Measurements from ENCODE around the gene VSTM5. TPM values are rescaled to one million over a fixed set of nuclear protein-coding genes. Genes with fewer than 3 reads are reported as not detected.

The VSTM5 gene
- polyA plus RNA-seq, 4 donors, result 1.5 to 2.2 TPM; not detected in 2

DNA sequence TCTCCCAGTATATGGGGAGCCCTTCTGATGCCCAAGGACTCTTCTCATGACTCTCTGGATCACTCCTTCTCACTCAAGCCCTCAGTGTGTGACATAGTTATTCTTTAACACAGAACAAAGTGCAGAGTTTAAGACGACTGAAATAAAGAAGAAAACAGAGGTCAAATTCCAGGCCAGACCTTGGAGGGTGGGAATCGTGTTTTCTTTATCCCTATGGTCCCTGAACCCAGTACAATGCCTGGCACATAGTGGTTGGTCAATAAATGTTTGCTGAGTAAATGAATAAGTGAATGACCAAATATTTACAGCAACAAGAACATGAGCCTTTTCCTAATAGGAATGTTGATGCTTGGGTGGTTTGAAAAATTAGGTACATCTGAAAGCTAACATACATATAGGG lies 28.8 kb downstream of the VSTM5 start:
- peak; percentile 83 to 85 for DNase-seq
- peaks cover 0 to 16% (median 0%) of the 10 kb centered on the region in 3 donors for H3K4me1 ChIP-seq (ENCODE audit: control insufficient read depth in 3 of 3, insufficient read depth in 2 of 3, low read depth in 1 of 3, low read length in 2 of 3)
- no peak for FAIRE-seq
- WGBS, 3 donors, result 6 to 39% (median 28%) methylated on average over 2 of the region's 2 CpGs
- no peaks in the 10 kb centered on the region for H3K9me3 ChIP-seq (ENCODE audit: control insufficient read depth in 2 of 2, insufficient read depth in 1 of 2, low read depth in 1 of 2, low read length in 1 of 2)
- H3K27me3 ChIP-seq (ENCODE audit: control insufficient read depth in 3 of 3, insufficient read depth in 3 of 3, low read length in 3 of 3), result no peaks in the 10 kb centered on the region
- peak overlapping the region in 1 of 3 donors; percentile 72 for H3K27ac ChIP-seq (ENCODE audit: low read depth in 1 of 3, low read length in 2 of 3)
- H3K36me3 ChIP-seq (ENCODE audit: control insufficient read depth in 3 of 3, insufficient read depth in 2 of 3, low read depth in 1 of 3, low read length in 3 of 3), result peaks cover 0 to 12% (median 0%) of the 10 kb centered on the region in 3 donors
- no peak overlapping the region for H3K4me3 ChIP-seq (ENCODE audit: low read depth in 1 of 3, low read length in 3 of 3)

DNA sequence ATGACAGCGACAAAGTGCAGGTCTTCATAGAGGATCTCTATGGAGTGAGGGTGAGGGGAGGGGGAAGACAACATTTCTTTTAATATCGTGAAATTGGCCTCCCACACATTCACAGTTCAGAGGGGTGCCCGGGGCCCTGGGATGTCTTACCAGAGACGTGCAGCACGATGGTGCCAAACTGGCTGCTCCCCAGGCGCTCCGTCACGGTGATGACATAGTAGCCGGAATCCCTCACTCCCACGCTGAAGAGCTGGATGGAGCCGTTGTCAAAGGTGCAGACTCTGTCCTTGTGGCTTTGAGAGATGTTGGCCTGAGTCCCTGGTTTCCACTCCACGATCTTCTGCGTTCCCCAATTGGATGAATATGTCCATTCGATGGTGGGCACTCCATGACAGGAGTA lies 29.6 kb downstream of the VSTM5 start:
- Histone ChIP-seq H3K27me3 (ENCODE audit: control insufficient read depth in 3 of 3, insufficient read depth in 3 of 3, low read length in 3 of 3) (no peaks in the 10 kb centered on the region), H3K9me3 (ENCODE audit: control insufficient read depth in 2 of 2, insufficient read depth in 1 of 2, low read depth in 1 of 2, low read length in 1 of 2) (no peaks in the 10 kb centered on the region), H3K4me1 (ENCODE audit: control insufficient read depth in 3 of 3, insufficient read depth in 2 of 3, low read depth in 1 of 3, low read length in 2 of 3) (peaks cover 0 to 16% (median 0%) of the 10 kb centered on the region in 3 donors), H3K27ac (ENCODE audit: low read depth in 1 of 3, low read length in 2 of 3) (peak overlapping the region in 1 of 3 donors; percentile 72), H3K4me3 (ENCODE audit: low read depth in 1 of 3, low read length in 3 of 3) (no peak overlapping the region), H3K36me3 (ENCODE audit: control insufficient read depth in 3 of 3, insufficient read depth in 2 of 3, low read depth in 1 of 3, low read length in 3 of 3) (peaks cover 0 to 14% (median 0%) of the 10 kb centered on the region in 3 donors)
- DNase-seq (no peak), FAIRE-seq (no peak)
- WGBS, 3 donors, result 95 to 97% (median 96%) methylated on average over 14 of the region's 14 CpGs

DNA sequence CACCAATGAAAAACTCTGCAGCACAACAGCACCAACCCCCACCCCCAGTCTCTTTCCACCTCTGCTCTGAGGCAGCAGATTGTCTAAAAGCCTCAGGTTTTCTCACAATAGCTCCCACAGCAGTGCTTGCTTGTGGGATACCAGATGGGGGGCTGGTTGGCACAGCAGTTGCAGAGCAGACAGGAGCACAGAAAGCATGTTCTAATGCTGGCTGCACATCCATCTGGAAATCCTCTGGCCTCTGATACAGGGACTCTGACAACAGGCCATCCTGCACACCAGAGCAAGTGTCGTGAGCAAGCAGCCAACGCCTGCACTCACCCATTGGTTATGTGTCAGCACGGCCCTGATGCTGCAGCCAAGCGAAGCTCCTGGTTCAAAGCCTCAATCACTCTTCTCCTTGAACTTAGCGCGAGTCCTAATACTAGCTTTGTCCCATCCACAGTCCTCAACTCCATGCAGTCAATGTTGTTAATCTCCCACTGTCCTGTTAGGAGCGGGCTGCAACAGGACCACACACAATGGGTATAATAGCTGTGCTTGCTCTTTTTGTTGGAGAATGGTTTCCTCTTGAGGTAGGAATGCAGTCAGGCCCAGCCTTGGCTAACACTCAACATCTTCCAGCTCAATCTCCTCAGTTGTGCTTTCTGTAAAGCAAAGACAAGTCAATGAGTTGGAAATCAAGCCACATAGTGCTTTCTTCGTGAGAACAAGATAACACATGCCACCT lies 30.3 kb downstream of the VSTM5 start:
- peaks cover 2 to 15% (median 4%) of the 10 kb centered on the region in 3 donors for H3K36me3 ChIP-seq (ENCODE audit: control insufficient read depth in 3 of 3, insufficient read depth in 2 of 3, low read depth in 1 of 3, low read length in 3 of 3)
- H3K4me1 ChIP-seq (ENCODE audit: control insufficient read depth in 3 of 3, insufficient read depth in 2 of 3, low read depth in 1 of 3, low read length in 2 of 3), result peaks cover 0 to 16% (median 0%) of the 10 kb centered on the region in 3 donors
- no peaks in the 10 kb centered on the region for H3K27me3 ChIP-seq (ENCODE audit: control insufficient read depth in 3 of 3, insufficient read depth in 3 of 3, low read length in 3 of 3)
- DNase-seq (no peak), FAIRE-seq (no peak)
- WGBS, 3 donors, result 87 to 92% (median 87%) methylated on average over 8 of the region's 8 CpGs
- no peak overlapping the region for H3K27ac ChIP-seq (ENCODE audit: low read depth in 1 of 3, low read length in 2 of 3)
- H3K4me3 ChIP-seq (ENCODE audit: low read depth in 1 of 3, low read length in 3 of 3), result no peak overlapping the region
- no peaks in the 10 kb centered on the region for H3K9me3 ChIP-seq (ENCODE audit: control insufficient read depth in 2 of 2, insufficient read depth in 1 of 2, low read depth in 1 of 2, low read length in 1 of 2)

DNA sequence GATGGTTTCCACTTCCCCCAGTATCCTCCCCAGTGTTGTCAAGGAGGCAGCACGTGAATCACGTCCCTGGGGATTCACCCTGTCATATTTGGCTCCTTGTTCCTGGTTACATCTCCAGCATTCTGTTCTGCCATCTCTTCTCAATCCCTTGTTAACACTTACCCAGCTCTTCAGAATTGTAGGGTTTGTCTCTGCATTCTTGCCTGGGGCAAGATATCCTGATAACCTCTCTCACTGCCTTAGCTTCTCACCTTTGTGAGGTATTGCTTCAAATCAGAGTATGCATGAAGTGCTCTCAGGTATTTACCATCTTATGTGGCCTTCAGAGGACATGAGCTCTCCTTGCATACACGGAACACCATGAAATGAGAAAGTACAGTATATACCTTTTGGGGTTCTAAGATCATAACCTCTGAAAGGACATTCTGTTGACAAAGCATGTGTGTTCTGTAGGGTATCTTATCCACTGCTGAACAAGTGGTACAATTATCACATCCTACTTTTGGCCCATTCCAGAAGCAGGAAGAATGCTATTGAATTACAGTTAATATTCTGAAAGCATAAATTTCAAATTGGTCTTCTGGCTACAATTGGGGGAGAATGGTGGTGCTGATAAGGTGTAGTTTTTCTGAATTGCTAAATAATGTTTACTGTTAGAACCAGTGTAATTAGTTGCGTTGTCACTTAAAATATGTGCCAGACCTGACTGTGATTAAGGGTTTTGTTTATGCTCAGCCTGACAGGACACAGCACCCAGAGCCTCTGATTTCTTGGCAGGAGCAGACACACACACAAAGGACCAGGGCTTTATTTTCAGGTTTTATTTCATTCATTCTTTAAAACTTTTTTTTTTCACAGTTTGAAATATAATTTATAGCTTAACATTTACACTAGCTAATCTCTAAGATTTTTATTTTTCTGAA lies 32.7 kb downstream of the VSTM5 start:
- Histone ChIP-seq H3K4me1 (ENCODE audit: control insufficient read depth in 3 of 3, insufficient read depth in 2 of 3, low read depth in 1 of 3, low read length in 2 of 3) (peaks cover 0 to 16% (median 0%) of the 10 kb centered on the region in 3 donors), H3K9me3 (ENCODE audit: control insufficient read depth in 2 of 2, insufficient read depth in 1 of 2, low read depth in 1 of 2, low read length in 1 of 2) (no peaks in the 10 kb centered on the region), H3K27ac (ENCODE audit: low read depth in 1 of 3, low read length in 2 of 3) (no peak overlapping the region), H3K36me3 (ENCODE audit: control insufficient read depth in 3 of 3, insufficient read depth in 2 of 3, low read depth in 1 of 3, low read length in 3 of 3) (peaks cover 6 to 21% (median 8%) of the 10 kb centered on the region in 3 donors), H3K27me3 (ENCODE audit: control insufficient read depth in 3 of 3, insufficient read depth in 3 of 3, low read length in 3 of 3) (no peaks in the 10 kb centered on the region), H3K4me3 (ENCODE audit: low read depth in 1 of 3, low read length in 3 of 3) (no peak overlapping the region)
- WGBS, 3 donors, result 74 to 85% (median 80%) methylated on average over 4 of the region's 4 CpGs
- FAIRE-seq (no peak), DNase-seq (no peak)

DNA sequence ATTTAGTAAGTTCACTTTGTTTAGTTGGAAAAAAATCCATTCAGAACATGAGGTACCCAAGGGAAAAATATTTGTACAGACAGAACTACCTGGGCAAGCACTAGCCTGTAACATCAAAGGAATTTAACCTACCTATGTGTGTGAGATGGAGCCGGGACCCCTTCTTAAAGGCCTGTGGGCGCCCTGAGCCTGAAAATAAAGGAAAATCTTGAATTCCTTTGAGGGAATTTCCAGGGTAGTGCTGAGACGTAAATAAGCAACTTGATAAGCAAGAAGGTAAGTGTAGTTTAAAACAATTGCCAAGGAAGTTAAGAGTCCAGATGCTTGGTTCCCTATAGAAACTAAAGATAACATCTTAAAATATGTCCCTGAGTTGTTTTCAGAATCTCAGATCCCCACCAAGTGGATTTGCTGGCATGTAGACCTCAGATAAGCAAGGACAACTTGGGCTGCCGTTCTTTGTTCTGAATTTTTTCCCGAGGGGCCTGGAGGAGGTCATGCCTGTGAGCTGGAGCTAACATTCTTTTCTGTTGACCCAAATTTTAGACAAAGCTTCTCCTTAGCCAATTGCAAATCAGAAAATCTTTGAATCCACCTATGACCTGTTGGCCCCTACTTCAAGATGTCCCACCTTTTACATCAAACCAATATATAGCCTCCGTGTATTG lies 35.3 kb downstream of the VSTM5 start:
- Histone ChIP-seq H3K4me3 (ENCODE audit: low read depth in 1 of 3, low read length in 3 of 3) (no peak overlapping the region), H3K36me3 (ENCODE audit: control insufficient read depth in 3 of 3, insufficient read depth in 2 of 3, low read depth in 1 of 3, low read length in 3 of 3) (peaks cover 10 to 26% (median 13%) of the 10 kb centered on the region in 3 donors), H3K9me3 (ENCODE audit: control insufficient read depth in 2 of 2, insufficient read depth in 1 of 2, low read depth in 1 of 2, low read length in 1 of 2) (no peaks in the 10 kb centered on the region), H3K27me3 (ENCODE audit: control insufficient read depth in 3 of 3, insufficient read depth in 3 of 3, low read length in 3 of 3) (no peaks in the 10 kb centered on the region), H3K27ac (ENCODE audit: low read depth in 1 of 3, low read length in 2 of 3) (no peak overlapping the region), H3K4me1 (ENCODE audit: control insufficient read depth in 3 of 3, insufficient read depth in 2 of 3, low read depth in 1 of 3, low read length in 2 of 3) (peaks cover 0 to 3% (median 0%) of the 10 kb centered on the region in 3 donors)
- no peak for FAIRE-seq
- 88 to 93% (median 91%) methylated on average over 6 of the region's 6 CpGs for whole genome bisulfite sequencing, 3 donors
- no peak for DNase-seq

DNA sequence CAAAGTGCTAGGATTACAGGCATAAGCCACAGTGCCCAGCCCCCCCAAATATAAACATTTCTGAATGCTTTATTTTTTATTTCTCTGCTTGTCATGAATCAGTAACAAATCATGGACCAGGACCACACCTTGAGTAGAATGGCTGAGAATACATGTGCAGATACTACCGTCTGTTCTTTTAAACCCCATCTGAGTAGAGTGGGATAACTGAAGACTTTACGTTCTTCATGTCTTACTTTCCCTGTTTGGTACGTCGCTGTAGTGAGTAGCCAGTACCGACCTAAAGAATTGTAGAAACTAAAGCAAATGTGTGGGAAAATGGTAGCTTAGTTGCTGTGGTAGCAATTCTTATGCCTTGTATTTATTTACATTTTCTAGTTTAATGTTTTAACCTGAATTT lies 36.4 kb downstream of the VSTM5 start:
- no peak overlapping the region for H3K4me3 ChIP-seq (ENCODE audit: low read depth in 1 of 3, low read length in 3 of 3)
- H3K9me3 ChIP-seq (ENCODE audit: control insufficient read depth in 2 of 2, insufficient read depth in 1 of 2, low read depth in 1 of 2, low read length in 1 of 2), result no peaks in the 10 kb centered on the region
- no peaks in the 10 kb centered on the region for H3K27me3 ChIP-seq (ENCODE audit: control insufficient read depth in 3 of 3, insufficient read depth in 3 of 3, low read length in 3 of 3)
- H3K36me3 ChIP-seq (ENCODE audit: control insufficient read depth in 3 of 3, insufficient read depth in 2 of 3, low read depth in 1 of 3, low read length in 3 of 3), result peaks cover 10 to 31% (median 13%) of the 10 kb centered on the region in 3 donors
- FAIRE-seq, result no peak
- no peaks in the 10 kb centered on the region for H3K4me1 ChIP-seq (ENCODE audit: control insufficient read depth in 3 of 3, insufficient read depth in 2 of 3, low read depth in 1 of 3, low read length in 2 of 3)
- no peak for DNase-seq
- 94 to 99% (median 96%) methylated on average over 5 of the region's 5 CpGs for WGBS, 3 donors
- no peak overlapping the region for H3K27ac ChIP-seq (ENCODE audit: low read depth in 1 of 3, low read length in 2 of 3)

DNA sequence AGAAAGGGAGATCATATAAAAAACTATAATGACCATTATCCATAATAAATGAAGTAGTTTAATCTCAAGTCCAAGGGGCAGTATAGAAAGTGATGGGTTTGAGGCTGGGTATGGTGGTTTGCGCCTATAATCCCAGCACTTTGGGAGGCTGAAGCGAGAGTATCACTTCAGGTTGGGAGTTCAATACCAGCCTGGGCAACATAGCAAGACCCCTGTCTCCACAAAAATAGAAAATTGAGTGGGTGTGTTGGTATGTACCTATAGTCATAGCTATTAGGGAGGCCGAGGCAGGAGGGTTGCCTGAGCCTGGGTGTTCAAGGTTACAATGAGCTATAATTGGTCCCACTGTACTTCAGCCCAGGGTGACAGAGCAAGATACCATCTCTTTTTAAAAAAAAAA lies 42.4 kb downstream of the VSTM5 start:
- 95 to 98% (median 98%) methylated on average over 3 of the region's 3 CpGs for WGBS, 3 donors

DNA sequence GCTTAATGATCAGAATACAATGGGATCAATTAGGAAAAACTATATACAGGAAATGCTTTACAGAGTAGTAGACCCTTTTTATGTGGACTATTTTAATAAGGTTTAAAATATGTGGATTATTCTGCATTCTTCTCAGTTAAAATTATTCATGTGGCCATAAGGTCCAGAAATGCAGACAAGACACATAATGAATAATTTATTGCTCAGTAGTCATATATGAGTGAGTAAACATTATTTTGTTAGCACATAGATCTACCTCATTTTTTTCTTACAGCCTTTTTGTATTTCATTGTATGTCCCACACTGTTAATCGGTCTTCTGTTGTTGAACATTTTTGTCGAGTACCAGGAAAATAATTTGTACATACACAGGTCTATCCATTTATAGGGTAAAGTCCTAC lies 45.5 kb downstream of the VSTM5 start:
- Histone ChIP-seq H3K36me3 (ENCODE audit: control insufficient read depth in 3 of 3, insufficient read depth in 2 of 3, low read depth in 1 of 3, low read length in 3 of 3) (peaks cover 8 to 48% (median 12%) of the 10 kb centered on the region in 3 donors), H3K4me3 (ENCODE audit: low read depth in 1 of 3, low read length in 3 of 3) (no peak overlapping the region), H3K27ac (ENCODE audit: low read depth in 1 of 3, low read length in 2 of 3) (no peak overlapping the region), H3K27me3 (ENCODE audit: control insufficient read depth in 3 of 3, insufficient read depth in 3 of 3, low read length in 3 of 3) (no peaks in the 10 kb centered on the region), H3K4me1 (ENCODE audit: control insufficient read depth in 3 of 3, insufficient read depth in 2 of 3, low read depth in 1 of 3, low read length in 2 of 3) (no peaks in the 10 kb centered on the region), H3K9me3 (ENCODE audit: control insufficient read depth in 2 of 2, insufficient read depth in 1 of 2, low read depth in 1 of 2, low read length in 1 of 2) (no peaks in the 10 kb centered on the region)
- no peak for DNase-seq
- WGBS, 3 donors, result 93 to 97% (median 95%) methylated on average over 2 of the region's 2 CpGs
- no peak for FAIRE-seq

More for the DNA sequence above, 42.4 kb downstream of the VSTM5 start:
- H3K9me3 ChIP-seq (ENCODE audit: control insufficient read depth in 2 of 2, insufficient read depth in 1 of 2, low read depth in 1 of 2, low read length in 1 of 2), result no peaks in the 10 kb centered on the region
- no peaks in the 10 kb centered on the region for H3K4me1 ChIP-seq (ENCODE audit: control insufficient read depth in 3 of 3, insufficient read depth in 2 of 3, low read depth in 1 of 3, low read length in 2 of 3)
- no peaks in the 10 kb centered on the region for H3K27me3 ChIP-seq (ENCODE audit: control insufficient read depth in 3 of 3, insufficient read depth in 3 of 3, low read length in 3 of 3)
- H3K4me3 ChIP-seq (ENCODE audit: low read depth in 1 of 3, low read length in 3 of 3), result no peak overlapping the region
- no peak overlapping the region for H3K27ac ChIP-seq (ENCODE audit: low read depth in 1 of 3, low read length in 2 of 3)
- peaks cover 12 to 46% (median 15%) of the 10 kb centered on the region in 3 donors for H3K36me3 ChIP-seq (ENCODE audit: control insufficient read depth in 3 of 3, insufficient read depth in 2 of 3, low read depth in 1 of 3, low read length in 3 of 3)
- DNase-seq (no peak), FAIRE-seq (no peak)

Data from small intestine (tissue), 7 donors.